OCI-LY3 (cell line): ENCODE measurements around the gene IRF2.

Experiments used
- EZH2phosphoT487 ChIP-seq: fragments of 200-600 bp; shearing (Covaris generic); IDR thresholded peaks from 2 replicates; pipeline ENCODE4 v1.6.1; 2018; ENCODE audit warnings: antibody characterized with exemption, mixed run types, low read depth
- TF ChIP-seq, protein P1 (sequence below): fragments of 200-600, 300-600 bp; sonication (generic); IDR thresholded peaks from 2 replicates; pipeline ENCODE4 v1.5.1; 2014; ENCODE audit warnings: antibody characterized with exemption, low read length, low read depth

DNA sequence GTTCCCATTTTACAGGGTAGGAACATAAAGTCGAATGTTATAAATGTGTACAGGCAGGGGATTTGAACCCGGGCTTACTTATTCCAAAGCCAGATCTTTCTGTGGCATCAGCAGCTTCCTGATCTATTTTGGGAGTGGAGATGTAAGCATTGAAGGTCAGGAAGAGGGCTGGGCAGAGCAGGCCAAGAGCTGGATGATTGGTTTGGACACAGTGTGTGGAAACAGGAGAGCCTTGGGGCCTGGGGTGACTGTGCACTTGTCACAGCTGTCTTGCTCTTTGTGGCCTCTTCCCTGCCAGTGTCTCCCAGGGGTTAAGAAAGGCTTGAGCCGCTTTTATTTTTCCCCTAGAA lies 128.8 kb downstream of the IRF2 start:
- TF ChIP-seq, protein P1, sequence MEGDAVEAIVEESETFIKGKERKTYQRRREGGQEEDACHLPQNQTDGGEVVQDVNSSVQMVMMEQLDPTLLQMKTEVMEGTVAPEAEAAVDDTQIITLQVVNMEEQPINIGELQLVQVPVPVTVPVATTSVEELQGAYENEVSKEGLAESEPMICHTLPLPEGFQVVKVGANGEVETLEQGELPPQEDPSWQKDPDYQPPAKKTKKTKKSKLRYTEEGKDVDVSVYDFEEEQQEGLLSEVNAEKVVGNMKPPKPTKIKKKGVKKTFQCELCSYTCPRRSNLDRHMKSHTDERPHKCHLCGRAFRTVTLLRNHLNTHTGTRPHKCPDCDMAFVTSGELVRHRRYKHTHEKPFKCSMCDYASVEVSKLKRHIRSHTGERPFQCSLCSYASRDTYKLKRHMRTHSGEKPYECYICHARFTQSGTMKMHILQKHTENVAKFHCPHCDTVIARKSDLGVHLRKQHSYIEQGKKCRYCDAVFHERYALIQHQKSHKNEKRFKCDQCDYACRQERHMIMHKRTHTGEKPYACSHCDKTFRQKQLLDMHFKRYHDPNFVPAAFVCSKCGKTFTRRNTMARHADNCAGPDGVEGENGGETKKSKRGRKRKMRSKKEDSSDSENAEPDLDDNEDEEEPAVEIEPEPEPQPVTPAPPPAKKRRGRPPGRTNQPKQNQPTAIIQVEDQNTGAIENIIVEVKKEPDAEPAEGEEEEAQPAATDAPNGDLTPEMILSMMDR, result no peak
- no peak for TF ChIP-seq EZH2phosphoT487
